SK-N-SH (cell line): ENCODE data around the gene AP3S2.

Experiments
- EP300 ChIP-seq, 2 experiments: IDR thresholded peaks; 2 replicates each; pipeline versions ENCODE4 v1.4.0 to v1.6.1; 2012; ENCODE audit warnings: borderline replicate concordance in 1 of 2, low read depth in 1 of 2, low read length in 1 of 2
- TAF1 ChIP-seq: IDR thresholded peaks from 2 replicates; pipeline ENCODE4 v1.6.1; 2012; ENCODE audit warnings: low read depth, mild to moderate bottlenecking, low read length, moderate library complexity, borderline replicate concordance
- TF ChIP-seq, protein P1 (sequence below): fragments of 200-600 bp; sonication (generic); IDR thresholded peaks from 2 replicates; pipeline ENCODE4 v1.6.1; 2017; ENCODE audit warnings: antibody characterized with exemption, mild to moderate bottlenecking, moderate library complexity
- TF ChIP-seq, protein P2 (sequence below): fragments of 150-350 bp; IDR thresholded peaks from 2 replicates; pipeline ENCODE4 v1.6.1; 2017; ENCODE audit warnings: antibody characterized with exemption, low read length, low read depth, borderline replicate concordance
- TF ChIP-seq, protein P3 (sequence below): IDR thresholded peaks from 2 replicates; pipeline ENCODE4 v1.6.1; 2012; ENCODE audit warnings: mild to moderate bottlenecking, low read depth, low read length, moderate library complexity

DNA sequence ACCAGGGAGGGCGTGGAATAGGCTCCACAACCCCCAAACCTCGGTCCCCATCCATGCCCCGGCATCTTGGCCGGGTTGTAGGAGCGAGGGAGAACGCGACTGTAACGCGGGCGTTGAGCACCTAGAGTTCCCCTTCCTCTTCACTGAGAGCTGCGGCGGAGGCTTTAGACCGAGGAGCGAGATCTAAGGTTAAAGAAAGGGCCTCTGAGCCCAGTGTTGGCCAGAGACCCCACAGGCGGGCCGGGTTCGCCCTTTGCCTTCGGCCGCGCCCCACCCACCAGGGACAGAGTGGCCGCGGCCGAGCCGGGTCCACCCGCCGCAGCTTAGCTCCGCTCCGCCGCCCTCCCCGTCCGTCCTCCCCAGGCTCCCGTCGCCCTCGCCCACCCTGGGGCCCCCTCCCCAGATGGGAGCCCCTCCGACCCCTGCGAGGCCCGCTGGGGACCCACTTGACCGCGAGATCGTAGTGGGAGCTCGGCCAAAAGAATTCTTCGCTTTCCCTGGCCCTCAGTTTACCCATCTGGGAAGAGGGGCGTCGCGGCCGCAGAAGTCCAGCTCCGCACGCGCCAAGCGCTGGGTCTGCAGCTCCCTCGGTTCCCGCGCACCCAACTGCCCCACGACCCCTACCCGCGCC is 79.6 kb downstream of the AP3S2 start:
- no peak for TF ChIP-seq TAF1
- TF ChIP-seq, protein P1, sequence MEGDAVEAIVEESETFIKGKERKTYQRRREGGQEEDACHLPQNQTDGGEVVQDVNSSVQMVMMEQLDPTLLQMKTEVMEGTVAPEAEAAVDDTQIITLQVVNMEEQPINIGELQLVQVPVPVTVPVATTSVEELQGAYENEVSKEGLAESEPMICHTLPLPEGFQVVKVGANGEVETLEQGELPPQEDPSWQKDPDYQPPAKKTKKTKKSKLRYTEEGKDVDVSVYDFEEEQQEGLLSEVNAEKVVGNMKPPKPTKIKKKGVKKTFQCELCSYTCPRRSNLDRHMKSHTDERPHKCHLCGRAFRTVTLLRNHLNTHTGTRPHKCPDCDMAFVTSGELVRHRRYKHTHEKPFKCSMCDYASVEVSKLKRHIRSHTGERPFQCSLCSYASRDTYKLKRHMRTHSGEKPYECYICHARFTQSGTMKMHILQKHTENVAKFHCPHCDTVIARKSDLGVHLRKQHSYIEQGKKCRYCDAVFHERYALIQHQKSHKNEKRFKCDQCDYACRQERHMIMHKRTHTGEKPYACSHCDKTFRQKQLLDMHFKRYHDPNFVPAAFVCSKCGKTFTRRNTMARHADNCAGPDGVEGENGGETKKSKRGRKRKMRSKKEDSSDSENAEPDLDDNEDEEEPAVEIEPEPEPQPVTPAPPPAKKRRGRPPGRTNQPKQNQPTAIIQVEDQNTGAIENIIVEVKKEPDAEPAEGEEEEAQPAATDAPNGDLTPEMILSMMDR: no peak
- TF ChIP-seq, protein P2, sequence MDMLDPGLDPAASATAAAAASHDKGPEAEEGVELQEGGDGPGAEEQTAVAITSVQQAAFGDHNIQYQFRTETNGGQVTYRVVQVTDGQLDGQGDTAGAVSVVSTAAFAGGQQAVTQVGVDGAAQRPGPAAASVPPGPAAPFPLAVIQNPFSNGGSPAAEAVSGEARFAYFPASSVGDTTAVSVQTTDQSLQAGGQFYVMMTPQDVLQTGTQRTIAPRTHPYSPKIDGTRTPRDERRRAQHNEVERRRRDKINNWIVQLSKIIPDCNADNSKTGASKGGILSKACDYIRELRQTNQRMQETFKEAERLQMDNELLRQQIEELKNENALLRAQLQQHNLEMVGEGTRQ: no peak
- TF ChIP-seq, protein P3, sequence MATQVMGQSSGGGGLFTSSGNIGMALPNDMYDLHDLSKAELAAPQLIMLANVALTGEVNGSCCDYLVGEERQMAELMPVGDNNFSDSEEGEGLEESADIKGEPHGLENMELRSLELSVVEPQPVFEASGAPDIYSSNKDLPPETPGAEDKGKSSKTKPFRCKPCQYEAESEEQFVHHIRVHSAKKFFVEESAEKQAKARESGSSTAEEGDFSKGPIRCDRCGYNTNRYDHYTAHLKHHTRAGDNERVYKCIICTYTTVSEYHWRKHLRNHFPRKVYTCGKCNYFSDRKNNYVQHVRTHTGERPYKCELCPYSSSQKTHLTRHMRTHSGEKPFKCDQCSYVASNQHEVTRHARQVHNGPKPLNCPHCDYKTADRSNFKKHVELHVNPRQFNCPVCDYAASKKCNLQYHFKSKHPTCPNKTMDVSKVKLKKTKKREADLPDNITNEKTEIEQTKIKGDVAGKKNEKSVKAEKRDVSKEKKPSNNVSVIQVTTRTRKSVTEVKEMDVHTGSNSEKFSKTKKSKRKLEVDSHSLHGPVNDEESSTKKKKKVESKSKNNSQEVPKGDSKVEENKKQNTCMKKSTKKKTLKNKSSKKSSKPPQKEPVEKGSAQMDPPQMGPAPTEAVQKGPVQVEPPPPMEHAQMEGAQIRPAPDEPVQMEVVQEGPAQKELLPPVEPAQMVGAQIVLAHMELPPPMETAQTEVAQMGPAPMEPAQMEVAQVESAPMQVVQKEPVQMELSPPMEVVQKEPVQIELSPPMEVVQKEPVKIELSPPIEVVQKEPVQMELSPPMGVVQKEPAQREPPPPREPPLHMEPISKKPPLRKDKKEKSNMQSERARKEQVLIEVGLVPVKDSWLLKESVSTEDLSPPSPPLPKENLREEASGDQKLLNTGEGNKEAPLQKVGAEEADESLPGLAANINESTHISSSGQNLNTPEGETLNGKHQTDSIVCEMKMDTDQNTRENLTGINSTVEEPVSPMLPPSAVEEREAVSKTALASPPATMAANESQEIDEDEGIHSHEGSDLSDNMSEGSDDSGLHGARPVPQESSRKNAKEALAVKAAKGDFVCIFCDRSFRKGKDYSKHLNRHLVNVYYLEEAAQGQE: no peak
- no peak for TF ChIP-seq EP300 (IDR thresholded peaks at IDR 0.05; ENCODE audit: borderline replicate concordance in 1 of 2, low read depth in 1 of 2, low read length in 1 of 2)
